GM18502 (cell line): ENCODE measurements around the gene COX8A.

Experiments
- ATAC-seq: cut with Tn5 transposase; IDR thresholded peaks from one replicate; pipeline ENCODE4 v1.9.1; 2021; ENCODE audit warnings: mild to moderate bottlenecking; ENCODE audit not compliant: unreplicated experiment, poor library complexity

The COX8A gene

GRCh38 chr11:64000740-64001483 lies 26.5 kb downstream of the COX8A start:
- ATAC-seq, result no peak

GRCh38 chr11:64001484-64002420 lies 27.3 kb downstream of the COX8A start:
- ATAC-seq, result no peak

GRCh38 chr11:64003807-64004589 lies 29.6 kb downstream of the COX8A start:
- ATAC-seq, result no peak

GRCh38 chr11:64004590-64004984 lies 30.2 kb downstream of the COX8A start:
- ATAC-seq, result no peak

- ATAC-seq, result no peak
These were observed 31.3 kb downstream of the COX8A start for GRCh38 chr11:64005691-64006090.

GRCh38 chr11:64006398-64006797 lies 32.0 kb downstream of the COX8A start:
- no peak for ATAC-seq

GRCh38 chr11:64007160-64007628 lies 32.8 kb downstream of the COX8A start:
- no peak for ATAC-seq

- ATAC-seq, result no peak
These were observed 33.3 kb downstream of the COX8A start for GRCh38 chr11:64007629-64008282.

GRCh38 chr11:64008283-64008913 lies 34.0 kb downstream of the COX8A start:
- no peak for ATAC-seq

GRCh38 chr11:64008914-64009633 lies 34.7 kb downstream of the COX8A start:
- no peak for ATAC-seq

GRCh38 chr11:64009710-64010109 lies 35.3 kb downstream of the COX8A start:
- no peak for ATAC-seq

- no peak for ATAC-seq
These were observed 36.4 kb downstream of the COX8A start for GRCh38 chr11:64010783-64011182.

- ATAC-seq, result no peak
These were observed 37.0 kb downstream of the COX8A start for GRCh38 chr11:64011371-64011770.

GRCh38 chr11:64013141-64013896 lies 38.9 kb downstream of the COX8A start:
- no peak for ATAC-seq

- no peak for ATAC-seq
These were observed 39.9 kb downstream of the COX8A start for GRCh38 chr11:64014356-64014755.

- no peak for ATAC-seq
These were observed 41.1 kb downstream of the COX8A start for GRCh38 chr11:64015510-64015909.

GRCh38 chr11:64015935-64016845 lies 41.8 kb downstream of the COX8A start:
- no peak for ATAC-seq
